NCI-H1092 (cell line): ENCODE results near the gene GPNMB.

Experiments used
- DNase-seq: peaks from one replicate; lab custom pipeline; 2025; lab: John Stamatoyannopoulos, UW

The GPNMB gene

DNA sequence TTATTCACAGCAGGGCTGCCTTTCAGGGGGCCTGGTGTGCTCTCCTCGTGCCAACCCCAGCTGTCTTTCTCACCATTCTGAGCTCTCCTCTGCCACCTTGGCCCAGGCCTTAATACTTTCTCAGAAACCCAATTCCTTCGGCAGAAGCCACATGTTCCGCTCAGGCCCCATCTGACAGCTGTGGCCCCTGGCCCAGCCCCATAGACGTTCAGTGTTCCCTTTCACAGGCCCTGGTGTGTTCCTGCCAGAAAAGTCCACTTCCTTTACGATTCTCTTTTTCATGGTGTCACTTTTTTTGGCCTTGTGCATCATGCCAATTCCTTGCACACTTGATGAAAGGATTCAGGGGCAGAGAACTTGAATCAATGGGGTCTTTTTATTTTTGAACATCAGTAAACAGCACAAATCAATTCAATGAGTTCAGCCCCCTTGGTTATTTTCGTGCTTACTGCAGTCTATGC, 15.9 kb upstream of the GPNMB start:
- no peak for DNase-seq

DNA sequence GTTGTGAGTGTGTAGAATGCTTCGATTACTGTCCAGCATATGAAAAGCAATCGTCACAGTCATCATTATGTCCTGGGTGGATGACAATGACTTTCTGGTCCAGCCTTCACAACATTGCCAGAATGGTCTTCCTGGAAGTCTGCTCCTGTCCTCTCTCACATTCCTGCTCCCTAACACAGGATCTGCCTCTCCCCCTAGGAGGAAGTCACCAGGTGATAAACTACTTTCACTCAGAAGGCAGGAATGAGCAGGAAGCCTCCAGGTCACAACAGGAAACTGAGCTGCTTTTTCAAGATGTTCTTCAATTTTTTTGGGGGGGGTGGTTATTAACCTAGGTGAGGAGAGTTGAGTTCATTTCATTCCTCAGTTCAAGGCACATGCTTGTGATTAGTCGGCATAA, 13.6 kb upstream of the GPNMB start:
- no peak for DNase-seq

DNA sequence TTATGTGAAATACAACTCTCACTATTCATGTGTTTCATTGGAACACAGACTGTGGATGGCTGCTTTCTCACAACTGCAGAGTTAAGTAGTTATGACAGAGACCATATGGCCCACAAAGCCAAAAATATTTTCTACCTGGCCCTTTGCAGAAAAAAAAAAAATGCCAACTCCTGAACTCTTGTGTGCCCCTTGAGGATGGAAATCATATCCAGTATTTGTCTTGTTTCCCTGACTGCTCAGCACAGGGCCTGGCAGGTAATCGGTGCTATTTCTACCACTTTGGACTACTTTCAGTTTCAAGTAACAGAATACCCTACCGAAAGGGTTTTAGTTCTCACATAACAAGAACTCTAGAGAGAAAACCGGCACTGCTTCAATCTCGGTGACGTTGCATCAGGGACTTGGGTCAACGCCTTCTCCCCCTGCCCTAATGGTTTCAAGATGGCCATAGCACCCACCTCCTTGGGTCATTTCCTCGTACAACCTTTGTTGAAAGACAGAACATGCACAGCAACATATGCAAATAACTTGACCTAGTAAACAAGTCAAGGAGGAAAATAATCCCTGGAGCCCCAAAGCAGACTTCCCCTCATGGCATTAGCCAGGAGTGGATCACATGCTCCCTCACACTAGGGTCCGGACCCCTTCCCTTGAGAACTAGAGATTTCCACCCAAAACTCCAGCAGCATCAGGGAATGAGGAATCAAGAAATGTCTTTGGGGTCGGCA, 11.8 kb upstream of the GPNMB start:
- no peak for DNase-seq

- no peak for DNase-seq
Measured at GRCh38 chr7:23235813-23236221, 10.8 kb upstream of the GPNMB start.

GRCh38 chr7:23237000-23237399, 9.6 kb upstream of the GPNMB start:
- no peak for DNase-seq

- no peak for DNase-seq
Measured at GRCh38 chr7:23238983-23239652, 7.5 kb upstream of the GPNMB start.

- no peak for DNase-seq
Measured at GRCh38 chr7:23239698-23240097, 6.9 kb upstream of the GPNMB start.

- DNase-seq = no peak
Measured at GRCh38 chr7:23242321-23242720, 4.3 kb upstream of the GPNMB start.

DNA sequence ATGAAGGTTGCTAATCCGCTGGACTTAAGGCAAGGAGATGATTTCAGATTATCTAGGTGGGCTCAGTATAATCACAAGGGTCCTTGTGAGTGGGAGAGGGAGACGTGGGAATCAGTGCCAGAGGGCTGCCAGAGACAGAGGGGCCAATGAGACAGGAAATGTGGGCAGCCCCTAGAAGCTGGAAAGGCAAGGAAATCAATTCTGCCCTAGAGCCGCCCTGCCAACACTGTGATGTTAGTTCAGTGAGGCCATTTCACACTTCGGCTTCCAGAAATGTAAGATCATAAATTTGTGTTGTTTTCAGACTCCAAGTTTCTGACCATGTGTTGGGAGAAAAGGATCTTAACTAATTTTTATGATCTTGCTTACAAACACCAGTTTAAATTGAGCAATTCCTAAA, 3.6 kb upstream of the GPNMB start:
- no peak for DNase-seq

DNA sequence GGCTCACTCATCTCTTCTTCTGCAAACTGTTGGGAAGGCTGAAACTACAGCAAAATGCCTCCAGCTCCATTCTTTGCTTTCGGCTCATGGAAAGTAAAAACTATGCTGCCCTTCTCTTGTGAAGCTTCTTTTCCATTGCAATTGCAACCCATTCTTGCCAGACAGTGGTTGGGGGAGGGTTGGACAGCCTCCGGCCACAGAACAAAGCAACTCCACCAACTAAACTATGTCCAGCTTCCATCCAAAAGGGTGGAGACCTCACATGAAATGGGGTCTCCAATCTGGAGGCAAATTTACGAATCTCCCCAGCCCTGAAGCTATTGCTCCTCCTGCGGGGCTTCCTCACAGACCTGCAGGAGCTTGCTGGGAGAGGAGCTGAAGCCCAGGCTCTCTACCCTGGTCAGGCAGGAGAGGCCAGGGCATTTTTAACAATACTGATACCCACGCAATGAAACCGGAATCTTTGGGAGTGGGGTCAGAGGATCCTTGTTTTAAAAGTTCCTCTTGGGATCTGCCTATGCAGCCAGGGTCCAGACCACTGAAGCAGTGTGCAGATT, 549 bp downstream of the GPNMB start:
- DNase-seq = no peak

DNA sequence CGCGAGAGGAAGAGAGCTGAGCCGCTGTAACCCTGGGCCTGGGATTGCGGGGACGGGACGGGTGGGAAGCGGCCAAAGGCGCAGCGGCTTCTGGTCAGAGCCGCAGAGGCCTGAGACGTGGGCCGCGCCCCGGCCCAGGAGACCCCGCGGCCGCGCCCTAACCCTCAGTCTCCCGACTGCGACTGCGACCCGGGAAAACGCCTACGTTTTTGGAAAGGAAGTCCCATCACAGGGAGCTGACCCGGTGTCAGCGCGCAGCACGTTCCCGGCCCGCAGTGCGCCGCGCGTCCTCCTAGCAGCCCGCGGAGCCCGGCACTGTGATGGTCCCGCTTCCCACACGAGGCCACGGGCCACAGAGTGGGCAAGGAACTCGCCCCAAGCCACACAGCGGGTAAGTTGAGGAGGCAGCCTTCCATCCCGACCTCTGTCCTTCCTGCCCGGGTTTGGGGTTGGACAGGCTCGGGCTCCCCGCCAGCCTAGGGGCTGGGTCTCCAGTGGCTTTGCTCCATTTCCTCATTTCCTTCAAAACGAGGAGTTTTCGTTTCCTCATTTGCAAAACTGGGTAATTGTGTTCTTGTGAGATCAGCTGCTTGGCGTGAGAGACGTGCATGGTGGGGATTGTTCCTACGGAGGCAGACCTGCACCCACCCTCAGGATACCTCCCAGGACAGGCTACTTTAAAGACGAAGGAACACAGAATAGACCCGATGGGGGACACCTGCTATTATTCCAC, 1.2 kb downstream of the GPNMB start:
- DNase-seq = no peak

- no peak for DNase-seq
Measured at GRCh38 chr7:23249486-23249885, 2.9 kb downstream of the GPNMB start.

DNA sequence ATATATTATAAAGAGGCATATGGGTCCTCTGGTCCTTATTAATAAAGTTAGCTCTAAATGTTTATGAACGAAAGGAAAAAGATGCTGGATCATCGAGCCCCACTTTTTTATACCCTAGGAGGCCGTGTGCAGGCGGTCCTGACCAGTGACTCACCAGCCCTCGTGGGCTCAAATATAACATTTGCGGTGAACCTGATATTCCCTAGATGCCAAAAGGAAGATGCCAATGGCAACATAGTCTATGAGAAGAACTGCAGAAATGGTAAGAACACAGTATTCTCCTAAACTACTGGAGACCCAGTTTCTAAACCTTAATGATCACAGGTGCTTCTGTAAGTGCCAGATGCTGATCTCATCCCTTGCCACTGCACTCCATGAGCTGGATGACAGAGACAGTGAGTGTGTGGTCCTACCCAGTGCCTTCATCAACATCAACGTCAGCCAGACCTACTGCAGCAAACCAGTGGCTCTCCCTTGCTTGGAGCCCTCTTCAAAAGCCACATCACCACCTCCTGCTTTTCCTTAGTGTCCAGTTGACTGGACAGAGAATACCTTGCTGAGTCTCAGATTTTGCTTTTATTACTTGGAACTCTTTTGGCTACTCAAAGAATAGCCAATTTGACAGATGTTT, 7.6 kb downstream of the GPNMB start:
- no peak for DNase-seq

DNA sequence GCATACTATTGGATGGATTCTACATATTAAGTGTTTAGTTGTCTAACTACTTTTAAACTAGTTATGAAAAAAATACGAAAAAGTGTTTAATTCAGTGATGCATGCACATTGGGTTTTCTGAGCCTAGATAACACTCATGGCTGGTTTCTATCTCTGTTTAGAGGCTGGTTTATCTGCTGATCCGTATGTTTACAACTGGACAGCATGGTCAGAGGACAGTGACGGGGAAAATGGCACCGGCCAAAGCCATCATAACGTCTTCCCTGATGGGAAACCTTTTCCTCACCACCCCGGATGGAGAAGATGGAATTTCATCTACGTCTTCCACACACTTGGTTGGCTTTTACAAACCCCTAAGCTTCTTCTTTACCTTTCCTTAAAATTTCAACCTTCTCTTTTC, 10.2 kb downstream of the GPNMB start:
- DNase-seq = no peak

GRCh38 chr7:23260371-23260770, 13.8 kb downstream of the GPNMB start:
- no peak for DNase-seq

GRCh38 chr7:23261843-23262452, 15.4 kb downstream of the GPNMB start:
- peak; percentile 56 for DNase-seq

DNA sequence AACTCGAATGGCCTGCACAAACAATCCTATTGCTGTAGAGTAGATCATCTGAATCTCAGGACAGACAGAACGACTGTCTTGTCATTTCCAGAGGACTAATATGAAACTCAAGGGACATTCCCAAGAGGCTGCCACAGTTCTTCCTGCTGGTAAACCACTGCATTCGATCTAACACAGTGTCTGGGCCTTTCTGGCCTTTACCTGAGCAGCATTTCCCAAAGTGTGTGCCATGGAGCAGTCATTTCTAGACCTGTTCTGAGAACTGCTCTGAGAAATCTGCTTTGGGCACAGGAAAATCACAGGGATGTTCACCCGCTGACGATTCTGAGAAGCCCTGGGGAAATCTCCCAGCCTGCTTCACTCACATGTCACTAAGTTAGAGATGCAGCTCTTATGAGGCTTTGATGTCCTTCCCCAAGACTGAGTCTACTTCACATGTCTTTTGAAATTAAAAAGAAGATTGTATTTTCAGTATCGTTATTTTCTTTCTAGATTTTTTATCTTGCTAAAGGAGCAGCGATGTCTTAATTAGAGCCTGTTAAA, 18.4 kb downstream of the GPNMB start:
- no peak for DNase-seq

DNA sequence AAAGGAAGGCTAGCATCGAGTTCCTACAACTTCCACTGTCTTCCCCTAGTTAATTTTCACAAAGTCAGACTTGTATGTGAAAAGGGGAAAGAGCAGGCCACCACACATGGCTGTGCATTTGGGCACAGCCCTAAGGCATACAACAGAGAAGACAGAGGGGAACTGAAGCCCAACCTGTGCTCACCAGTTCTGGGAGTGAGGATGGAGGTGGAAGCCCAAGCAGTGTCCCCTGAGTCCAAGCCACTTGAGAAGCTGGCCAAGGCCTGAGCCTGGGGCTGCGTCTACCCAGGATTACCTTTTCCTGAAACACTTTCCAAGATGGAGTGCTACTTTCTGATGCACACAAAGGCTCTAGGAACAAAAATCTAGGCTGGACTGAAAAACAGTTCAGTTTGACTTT, 20.3 kb downstream of the GPNMB start:
- no peak for DNase-seq

GRCh38 chr7:23267357-23267756, 20.8 kb downstream of the GPNMB start:
- no peak for DNase-seq

GRCh38 chr7:23268167-23268566, 21.6 kb downstream of the GPNMB start:
- DNase-seq = no peak

DNA sequence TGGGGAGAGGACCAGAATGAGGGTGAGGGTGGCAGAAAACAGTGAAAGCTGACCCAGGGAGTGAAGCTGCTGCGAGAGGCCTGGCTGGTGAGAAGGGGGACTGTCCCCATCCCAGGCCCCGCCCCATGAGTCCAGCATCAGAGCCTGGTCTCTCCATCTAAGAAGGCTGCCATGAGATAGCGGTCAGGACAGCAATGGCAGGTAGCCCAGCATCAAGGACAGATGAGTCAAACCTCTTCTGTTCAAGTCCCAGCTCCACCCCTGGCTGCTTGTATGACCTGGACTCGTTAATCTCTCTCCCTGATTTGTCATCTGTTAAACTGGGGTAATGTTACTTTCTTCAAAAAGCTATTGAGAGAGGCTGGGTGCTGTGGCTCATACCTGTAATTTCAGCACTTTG, 22.2 kb downstream of the GPNMB start:
- DNase-seq = no peak

DNA sequence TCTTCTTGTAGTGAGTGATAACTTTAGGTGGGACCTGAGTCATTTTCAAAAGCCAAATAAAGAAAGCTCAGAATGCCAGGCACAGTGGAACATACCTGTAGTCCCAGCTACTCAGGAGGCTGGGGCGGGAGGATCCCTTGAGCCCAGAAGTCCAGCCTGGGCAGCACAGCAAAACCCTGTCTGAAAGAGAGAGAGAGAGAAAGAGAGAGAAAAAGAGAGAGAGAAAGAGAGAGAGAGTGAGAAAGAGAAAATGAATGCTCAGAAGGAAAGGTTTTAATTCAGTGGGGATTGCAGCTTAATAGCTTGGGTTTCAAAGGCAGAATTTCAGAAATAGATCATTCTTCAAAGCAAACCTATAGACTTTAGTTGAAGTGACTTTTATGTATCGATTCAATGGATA, 25.7 kb downstream of the GPNMB start:
- no peak for DNase-seq
